Stimulated activated CD8-positive, alpha-beta memory T cell treated with anti-CD3 and anti-CD28 coated beads, Interleukin-15, amount 100 ng/mL, for 4 hours (primary cell): ENCODE results near the gene PARP12.

ENCODE experiments used
- DNase-seq, 2 donors: peaks; one replicate each; pipeline ENCODE4 v3.0.0-alpha.2; 2020; ENCODE audit warnings: low read depth in 2 of 2

Gene PARP12

DNA sequence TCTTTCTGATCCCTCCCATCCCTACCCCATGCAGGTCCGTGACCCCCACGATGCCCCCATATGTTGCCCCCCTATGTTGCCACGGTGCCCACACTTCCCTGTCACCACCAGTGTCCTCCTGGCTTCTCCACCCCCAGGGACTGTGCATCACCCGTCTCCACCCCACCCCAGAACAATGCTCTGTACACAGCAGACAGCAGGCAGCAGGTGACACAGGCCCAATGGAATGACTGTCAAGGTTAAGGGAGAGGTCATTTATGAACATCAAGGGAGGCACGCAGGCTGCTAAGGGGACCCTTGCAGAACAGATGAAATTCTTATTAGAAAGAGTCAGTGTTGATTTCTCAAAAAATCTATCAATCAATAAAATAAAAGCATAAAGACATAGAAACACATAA, 71.5 kb downstream of the PARP12 start:
- DNase-seq, result no peak

DNA sequence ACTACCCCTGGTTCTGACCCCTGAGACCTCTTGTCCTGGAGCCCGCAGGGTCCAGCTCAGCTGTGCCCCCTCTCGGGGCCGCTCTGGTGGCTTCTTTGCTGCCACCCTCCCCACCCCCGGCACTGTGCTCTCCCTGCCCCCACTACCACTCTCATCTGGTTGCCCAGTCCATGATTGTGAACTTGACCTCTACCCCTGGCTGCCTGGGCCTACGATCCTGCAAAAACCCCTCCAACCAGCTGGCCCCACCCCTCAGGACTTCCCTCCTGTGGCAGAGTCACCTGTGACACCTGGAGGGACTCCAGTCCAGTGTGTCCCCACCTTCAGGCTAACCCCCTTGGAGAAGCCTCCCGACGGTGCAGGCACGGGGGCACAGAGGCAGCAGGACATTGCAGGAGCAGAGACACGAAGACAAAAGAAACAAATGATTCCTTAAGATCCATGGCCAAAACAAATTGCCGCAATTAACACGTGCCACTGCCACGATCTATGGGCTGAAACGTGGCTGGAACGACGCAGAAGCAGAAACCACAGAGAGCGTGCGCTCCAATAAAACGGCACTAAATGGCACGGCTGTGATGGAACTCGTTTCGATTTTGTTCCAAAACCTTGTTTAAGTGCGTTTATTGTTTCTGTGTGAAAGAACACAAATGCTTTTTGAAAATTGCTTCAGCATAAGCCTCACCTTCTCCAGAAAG, 72.0 kb downstream of the PARP12 start:
- no peak for DNase-seq

DNA sequence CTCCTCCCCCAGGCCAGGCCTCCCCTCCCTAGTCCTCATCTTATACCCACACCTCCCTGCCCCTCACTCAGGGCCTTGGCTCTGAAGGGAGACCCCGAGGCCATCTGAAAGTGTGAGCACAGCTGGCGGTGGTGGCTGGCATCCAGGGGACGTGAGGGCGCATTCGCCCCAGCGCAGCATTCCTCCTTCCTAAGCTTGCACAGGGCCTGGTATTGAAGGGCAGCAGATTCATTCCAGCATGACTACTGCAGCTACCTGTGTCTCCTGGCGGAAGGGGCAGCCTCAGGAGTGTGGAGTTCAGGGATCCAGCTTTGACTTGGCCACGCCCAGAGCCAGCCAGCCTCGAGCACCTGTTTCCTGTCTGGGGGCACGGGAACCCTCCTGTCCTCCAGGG, 72.6 kb downstream of the PARP12 start:
- DNase-seq, result no peak

DNA sequence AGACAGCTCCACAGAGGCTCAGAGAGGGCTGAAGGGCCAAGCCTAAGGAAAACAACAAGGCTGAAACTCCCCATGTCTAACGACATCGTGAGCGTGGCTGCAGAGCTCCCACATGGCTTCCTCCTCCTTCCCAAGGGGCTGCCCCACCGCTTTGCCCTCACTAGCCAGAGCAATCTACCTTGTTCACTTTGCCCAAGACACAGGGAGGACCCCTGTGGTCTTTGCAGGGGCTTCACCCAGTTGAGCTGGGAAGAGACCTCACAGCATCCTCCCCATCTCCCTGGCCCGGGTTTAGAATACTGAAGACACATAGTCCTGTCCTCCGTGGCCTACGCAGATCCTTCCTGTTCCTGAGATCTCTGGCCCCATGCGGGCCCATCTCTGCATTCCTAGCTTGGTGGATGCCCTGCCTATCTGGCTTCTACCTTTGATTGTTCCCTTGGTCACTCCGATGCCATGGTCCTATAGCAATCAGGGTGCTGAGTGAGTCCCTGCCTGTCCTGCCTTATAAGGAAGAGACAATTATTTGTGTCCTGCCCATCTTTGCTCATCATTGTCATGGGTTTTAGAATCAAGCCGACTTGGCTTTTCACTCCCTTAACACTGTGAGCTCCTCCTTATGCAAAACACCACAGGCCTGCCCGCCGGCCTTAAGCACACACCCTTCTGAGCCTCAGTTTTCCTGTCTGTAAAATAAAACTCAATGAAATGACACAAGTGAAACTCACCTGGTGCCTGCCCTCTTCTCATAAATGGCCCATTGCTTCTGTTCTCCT, 73.2 kb downstream of the PARP12 start:
- DNase-seq, result no peak

DNA sequence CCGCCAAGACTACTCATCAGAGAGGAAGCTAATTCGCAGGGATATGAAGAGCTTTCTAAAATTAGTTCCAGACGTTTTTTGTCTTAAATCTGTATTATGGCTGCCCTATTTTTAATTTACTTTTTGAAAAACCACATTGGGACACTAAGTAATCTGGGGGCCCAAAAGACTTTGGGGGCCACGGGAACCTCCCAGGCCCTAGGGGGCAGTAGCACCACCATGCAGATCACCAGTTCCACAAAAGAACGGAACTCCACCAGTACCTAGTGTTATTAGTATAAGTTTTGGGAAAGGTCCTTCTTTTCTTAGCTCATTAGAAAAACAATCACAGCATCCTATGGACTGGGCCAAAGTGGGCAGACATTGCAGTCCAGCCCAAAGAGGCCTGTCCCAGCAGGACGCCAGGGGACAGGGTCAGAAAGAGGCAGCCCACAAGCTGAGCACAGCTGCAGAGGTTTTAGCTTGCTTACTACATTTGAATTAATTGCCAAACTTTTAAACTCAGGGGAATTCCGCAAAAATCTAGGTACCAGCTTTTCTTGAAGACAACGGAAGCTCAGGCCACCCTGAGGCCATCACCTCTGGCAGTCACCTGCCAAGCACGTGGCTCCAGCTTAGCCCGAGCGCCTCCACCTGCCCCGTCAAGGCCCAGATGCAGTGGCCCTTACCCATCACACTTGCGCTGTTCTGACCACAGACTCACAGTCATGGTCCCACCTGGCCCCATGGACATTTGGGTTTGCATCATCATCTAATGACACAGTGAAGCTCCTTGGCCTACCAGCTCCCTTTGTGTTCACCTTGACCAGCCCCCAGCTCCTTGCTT, 74.8 kb downstream of the PARP12 start:
- no peak for DNase-seq

DNA sequence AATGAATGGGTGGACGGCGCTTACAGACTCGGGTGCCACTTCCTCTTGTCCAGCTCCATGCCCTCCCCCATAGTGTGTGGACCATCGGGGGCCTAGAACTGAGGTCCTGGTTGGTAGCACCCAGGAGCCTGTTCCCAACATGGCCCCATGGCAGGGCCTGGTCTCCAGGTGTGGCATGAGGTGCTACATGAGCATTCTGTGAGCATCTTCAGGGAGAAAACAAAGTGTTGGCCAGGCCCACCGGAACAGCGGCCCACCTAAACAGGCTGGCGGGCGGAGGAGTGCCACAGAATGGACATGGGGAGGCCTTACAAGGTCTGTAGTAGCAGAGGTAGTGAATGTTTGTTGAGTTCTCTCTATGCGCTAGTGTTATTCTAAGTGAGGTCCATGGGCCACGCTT, 76.9 kb downstream of the PARP12 start:
- no peak for DNase-seq

DNA sequence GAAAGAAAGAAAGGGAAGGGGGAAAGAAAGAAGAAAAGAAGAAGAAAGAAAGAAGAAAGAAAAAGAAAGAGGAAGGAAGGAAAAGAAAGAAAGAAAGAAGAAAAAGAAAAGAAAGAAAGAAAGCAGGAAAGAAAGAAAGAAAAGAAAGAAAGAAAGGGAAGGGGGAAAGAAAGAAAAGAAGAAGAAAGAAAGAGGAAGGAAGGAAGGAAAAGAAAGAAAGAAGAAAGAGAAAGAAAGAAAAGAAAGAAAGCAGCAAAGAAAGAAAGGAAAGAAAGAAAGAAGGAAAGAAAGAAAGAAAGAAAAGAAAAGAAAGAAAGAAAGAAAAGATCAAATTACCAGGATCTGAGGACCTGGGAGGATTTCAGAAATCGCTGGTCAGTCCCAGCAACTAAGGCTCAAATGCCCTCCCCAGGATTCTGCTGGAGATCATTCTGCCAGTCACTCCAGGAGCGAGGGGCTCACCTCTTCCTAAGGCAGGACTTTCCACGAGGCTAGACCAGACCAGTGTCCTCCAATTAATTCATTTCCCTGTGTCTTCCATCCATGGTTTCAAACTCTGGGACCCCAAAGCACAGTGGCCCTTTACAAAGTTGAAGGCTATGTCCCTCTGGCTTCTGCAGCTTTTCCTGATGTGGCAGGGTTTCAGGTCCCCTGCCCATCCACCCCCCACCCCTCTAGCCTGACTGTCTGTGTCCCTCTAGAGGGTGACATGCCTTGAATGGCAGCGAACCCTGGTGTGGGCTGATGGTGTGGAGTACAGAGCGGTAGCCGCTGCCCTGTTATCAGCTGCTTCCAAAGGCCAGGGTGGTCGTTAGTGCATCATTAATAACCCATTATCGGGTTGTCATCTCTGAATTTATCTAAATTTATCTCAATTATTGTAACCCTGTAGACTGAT, 77.9 kb downstream of the PARP12 start:
- no peak for DNase-seq

DNA sequence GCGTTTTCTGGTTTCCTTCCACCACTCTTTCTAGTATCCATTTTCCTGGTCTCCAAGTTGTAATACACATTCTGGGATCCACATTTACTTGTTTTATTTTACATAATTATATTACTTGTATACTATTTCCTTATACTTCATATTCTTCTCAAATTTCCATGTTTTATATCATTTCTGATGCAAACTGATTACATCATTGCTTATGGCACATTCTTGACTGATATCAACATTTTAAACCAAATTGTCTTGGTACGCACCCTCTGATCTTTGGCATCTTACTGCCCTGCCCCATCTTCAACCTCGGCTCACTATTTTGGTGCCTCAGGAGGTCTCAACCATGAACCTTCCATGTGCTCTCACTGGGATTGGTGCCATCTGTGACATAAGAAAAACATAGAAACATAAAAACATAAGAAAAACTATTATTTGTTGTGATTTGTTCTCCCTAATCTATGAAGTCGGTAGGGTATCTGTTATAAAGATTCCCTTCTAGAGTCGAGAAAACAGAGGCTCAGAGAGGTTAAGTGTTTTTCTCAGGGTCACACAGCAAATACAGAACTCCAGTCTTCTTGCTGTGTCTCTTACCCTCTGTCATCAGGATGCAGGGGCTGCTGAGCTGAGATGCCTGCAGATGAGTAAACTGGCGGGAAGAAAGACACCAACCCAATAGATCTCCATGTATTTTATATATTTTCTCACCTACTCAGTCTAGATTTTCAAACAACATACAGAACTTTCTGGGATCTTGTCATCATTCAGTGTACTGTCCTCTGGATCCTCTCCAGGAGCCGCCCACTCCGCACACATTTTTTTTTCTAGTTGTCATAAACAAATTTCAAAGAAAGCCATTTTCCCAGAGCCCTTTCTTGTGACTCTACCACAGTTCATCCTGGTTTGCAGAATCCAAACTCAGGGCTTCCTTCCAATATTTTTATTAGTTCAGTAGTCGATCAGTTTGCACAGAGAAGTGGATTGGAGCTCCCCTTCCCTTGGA, 79.5 kb downstream of the PARP12 start:
- no peak for DNase-seq

DNA sequence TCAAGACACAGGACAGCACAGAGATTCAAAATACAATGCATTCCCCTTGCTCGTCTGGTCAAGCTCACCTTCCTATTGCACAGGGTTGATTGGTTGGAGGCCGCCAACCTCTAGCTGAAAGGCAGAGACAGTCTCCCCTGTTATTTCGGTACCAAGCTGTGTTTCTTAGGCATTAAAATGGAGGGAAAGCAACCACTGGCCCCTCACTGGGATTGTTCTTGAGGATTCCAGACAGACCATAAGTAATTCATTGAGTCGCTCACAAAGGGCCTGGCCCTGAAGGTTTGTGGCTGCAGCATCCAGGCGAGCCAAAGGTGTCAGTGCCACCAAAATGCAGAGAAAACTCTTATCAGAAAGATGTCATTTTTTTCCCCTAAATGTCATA, 81.2 kb downstream of the PARP12 start:
- no peak for DNase-seq

DNA sequence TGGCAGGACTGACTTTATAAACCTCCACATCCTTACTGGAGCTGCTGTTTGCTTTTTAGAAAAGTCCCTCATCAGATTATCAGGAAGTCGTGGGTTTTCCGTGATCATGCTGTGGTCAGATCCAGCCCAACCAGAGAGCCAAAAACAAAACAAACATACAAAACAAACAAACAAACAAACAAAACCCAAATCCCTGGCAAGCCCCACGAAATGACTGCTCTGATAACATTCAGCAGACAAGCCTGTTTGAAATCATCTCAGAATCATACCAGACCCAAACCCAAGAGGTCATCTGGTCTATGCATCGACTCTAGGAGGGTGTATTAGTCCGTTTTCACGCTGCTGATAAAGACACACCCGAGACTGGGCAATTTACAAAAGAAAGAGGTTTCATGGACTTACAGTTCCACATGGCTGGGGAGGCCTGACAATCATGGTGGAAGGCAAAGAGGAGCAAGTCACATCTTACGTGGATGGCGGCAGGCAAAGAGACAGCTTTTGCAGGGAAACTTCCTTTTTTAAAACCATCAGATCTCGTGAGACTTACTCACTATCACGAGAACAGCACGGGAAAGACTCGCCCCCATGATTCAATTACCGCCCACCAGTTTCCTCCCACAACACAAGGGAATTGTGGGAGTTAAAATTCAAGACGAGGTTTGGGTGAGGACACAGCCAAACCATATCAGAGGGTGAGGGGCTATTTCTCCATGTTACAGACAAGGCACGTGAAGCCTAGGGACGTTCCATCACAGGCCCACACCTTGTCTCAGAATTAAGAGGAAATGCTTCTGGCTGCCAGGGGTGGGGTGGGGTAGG, 85.7 kb downstream of the PARP12 start:
- DNase-seq, result no peak

DNA sequence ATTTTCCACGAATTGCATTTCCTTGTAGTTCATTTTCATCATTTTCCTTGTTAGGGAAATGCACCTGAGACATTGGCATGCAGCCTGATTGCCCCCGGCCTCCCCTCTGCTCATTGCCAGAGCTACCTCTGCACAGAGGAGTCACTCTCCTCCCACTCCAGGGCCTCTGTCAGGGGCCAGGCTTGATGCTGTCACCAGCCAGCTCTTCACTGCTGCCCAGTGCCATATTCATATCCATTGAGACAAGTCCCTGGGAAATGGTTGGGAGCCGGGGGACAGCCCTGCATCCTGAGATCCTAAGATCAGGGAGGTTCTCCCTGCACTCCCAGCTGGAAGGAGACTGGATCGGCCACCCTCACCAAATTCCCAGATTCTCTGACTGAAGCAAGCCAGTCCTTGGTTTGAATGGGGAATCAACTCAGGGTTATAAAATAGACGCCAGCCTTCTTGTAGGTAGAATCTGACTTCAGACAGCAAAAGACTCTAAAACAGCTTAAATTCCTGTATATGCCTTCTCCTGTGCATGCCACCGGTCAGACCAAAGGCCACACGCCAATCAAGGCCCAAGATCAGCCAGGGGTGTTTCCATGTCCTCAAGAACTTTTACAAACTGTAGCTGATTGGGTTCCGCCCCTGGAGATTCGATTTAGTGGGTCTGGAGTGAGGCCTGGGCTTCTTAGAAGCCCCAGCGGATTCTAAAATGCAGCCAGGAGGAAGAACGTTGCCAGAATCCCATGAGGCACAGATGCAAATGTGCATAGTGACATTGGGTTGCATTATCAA, 86.5 kb downstream of the PARP12 start:
- no peak for DNase-seq

DNA sequence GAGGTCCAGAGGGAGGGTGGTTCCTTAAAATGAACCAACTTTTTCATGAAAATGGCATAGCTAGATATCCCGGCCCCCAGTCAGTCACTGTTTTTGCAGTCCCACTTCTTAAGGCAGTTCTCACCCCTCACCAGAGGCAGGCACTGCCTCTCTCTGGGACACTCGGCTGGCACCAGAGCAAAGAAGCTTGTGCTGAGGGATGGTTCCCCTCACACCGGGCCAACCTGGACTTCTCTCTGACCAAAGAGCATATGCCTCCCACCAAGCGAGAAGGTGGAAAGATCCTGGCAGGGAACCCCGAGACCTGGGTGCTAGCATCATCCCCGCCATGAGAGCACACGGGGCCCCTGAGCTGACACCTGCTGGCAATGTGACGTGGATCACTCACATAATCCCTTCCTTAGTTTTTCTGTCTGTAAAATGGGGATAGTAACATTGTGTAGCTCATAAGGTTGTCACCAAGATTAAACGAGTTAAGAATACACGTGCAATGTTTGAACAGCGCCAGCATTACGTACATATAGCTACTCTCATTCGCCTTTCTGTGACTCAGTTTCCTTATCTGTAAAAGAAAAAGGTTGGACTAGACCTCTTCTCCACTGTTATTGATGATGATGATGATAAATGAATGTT, 88.5 kb downstream of the PARP12 start:
- no peak for DNase-seq
